ENCODE data around the gene PSMA1. TPM values are rescaled to one million over a fixed set of nuclear protein-coding genes. Genes with fewer than 3 reads are reported as not detected.

PSMA1 gene
- total and polyA plus RNA-seq, 2 donors from 2014 or later = 118 to 133 TPM

GRCh38 chr11:14471127-14471526 is 49.1 kb downstream of the PSMA1 start:
- TF ChIP-seq CTCF (IDR thresholded peaks at IDR 0.05; ENCODE audit: borderline replicate concordance, extremely low read depth, insufficient read depth) = no peak
- H3K9ac ChIP-seq (ENCODE audit: low read length in 3 of 3) = no peak overlapping the region
- H3K9me3 ChIP-seq (ENCODE audit: control insufficient read depth in 2 of 3, insufficient read depth in 1 of 3, low read length in 3 of 3) = no peaks in the 10 kb centered on the region
- intact Hi-C loops (cut with DNase I) = no loop called here
- H3K4me1 ChIP-seq (ENCODE audit: control insufficient read depth in 2 of 3, insufficient read depth in 2 of 3, low read depth in 1 of 3, low read length in 3 of 3) = no peaks in the 10 kb centered on the region
- no peak overlapping the region for H3K4me3 ChIP-seq (ENCODE audit: low read length in 3 of 3)
- H3K36me3 ChIP-seq (ENCODE audit: control insufficient read depth in 2 of 3, insufficient read depth in 3 of 3, low read length in 3 of 3) = peaks cover 17 to 63% (median 31%) of the 10 kb centered on the region in 3 donors
- FAIRE-seq (no peak), DNase-seq (no peak)
- no peaks in the 10 kb centered on the region for H3K27me3 ChIP-seq (ENCODE audit: control insufficient read depth, insufficient read depth, low read length)
- H3K27ac ChIP-seq (ENCODE audit: low read depth in 2 of 2, low read length in 2 of 2) = no peak overlapping the region

- H3K4me1 ChIP-seq (ENCODE audit: control insufficient read depth in 2 of 3, insufficient read depth in 2 of 3, low read depth in 1 of 3, low read length in 3 of 3) = peaks cover 0 to 4% (median 2%) of the 10 kb centered on the region in 3 donors
- no peak overlapping the region for H3K9ac ChIP-seq (ENCODE audit: low read length in 3 of 3)
- no peak for FAIRE-seq
- peaks cover 31 to 64% (median 50%) of the 10 kb centered on the region in 3 donors for H3K36me3 ChIP-seq (ENCODE audit: control insufficient read depth in 2 of 3, insufficient read depth in 3 of 3, low read length in 3 of 3)
- no peak for TF ChIP-seq CTCF (IDR thresholded peaks at IDR 0.05; ENCODE audit: borderline replicate concordance, extremely low read depth, insufficient read depth)
- no peaks in the 10 kb centered on the region for H3K9me3 ChIP-seq (ENCODE audit: control insufficient read depth in 2 of 3, insufficient read depth in 1 of 3, low read length in 3 of 3)
- intact Hi-C loops (cut with DNase I) = no loop called here
- H3K4me3 ChIP-seq (ENCODE audit: low read length in 3 of 3) = no peak overlapping the region
- H3K27me3 ChIP-seq (ENCODE audit: control insufficient read depth, insufficient read depth, low read length) = no peaks in the 10 kb centered on the region
- no peak overlapping the region for H3K27ac ChIP-seq (ENCODE audit: low read depth in 2 of 2, low read length in 2 of 2)
- no peak for DNase-seq
These were observed 56.6 kb downstream of the PSMA1 start for GRCh38 chr11:14463623-14464022.

GRCh38 chr11:14460147-14460546 is 60.0 kb downstream of the PSMA1 start:
- intact Hi-C loops (cut with DNase I) = no loop called here
- no peak overlapping the region for H3K27ac ChIP-seq (ENCODE audit: low read depth in 2 of 2, low read length in 2 of 2)
- no peak for TF ChIP-seq CTCF (IDR thresholded peaks at IDR 0.05; ENCODE audit: borderline replicate concordance, extremely low read depth, insufficient read depth)
- H3K27me3 ChIP-seq (ENCODE audit: control insufficient read depth, insufficient read depth, low read length) = no peaks in the 10 kb centered on the region
- H3K4me3 ChIP-seq (ENCODE audit: low read length in 3 of 3) = no peak overlapping the region
- peaks cover 0 to 4% (median 2%) of the 10 kb centered on the region in 3 donors for H3K4me1 ChIP-seq (ENCODE audit: control insufficient read depth in 2 of 3, insufficient read depth in 2 of 3, low read depth in 1 of 3, low read length in 3 of 3)
- H3K9me3 ChIP-seq (ENCODE audit: control insufficient read depth in 2 of 3, insufficient read depth in 1 of 3, low read length in 3 of 3) = no peaks in the 10 kb centered on the region
- DNase-seq (no peak), FAIRE-seq (no peak)
- H3K36me3 ChIP-seq (ENCODE audit: control insufficient read depth in 2 of 3, insufficient read depth in 3 of 3, low read length in 3 of 3) = peaks cover 19 to 42% (median 40%) of the 10 kb centered on the region in 3 donors
- no peak overlapping the region for H3K9ac ChIP-seq (ENCODE audit: low read length in 3 of 3)

- FAIRE-seq = no peak
- peaks cover 5 to 25% (median 23%) of the 10 kb centered on the region in 3 donors for H3K36me3 ChIP-seq (ENCODE audit: control insufficient read depth in 2 of 3, insufficient read depth in 3 of 3, low read length in 3 of 3)
- H3K9ac ChIP-seq (ENCODE audit: low read length in 3 of 3) = no peak overlapping the region
- no peak for DNase-seq
- no peaks in the 10 kb centered on the region for H3K4me1 ChIP-seq (ENCODE audit: control insufficient read depth in 2 of 3, insufficient read depth in 2 of 3, low read depth in 1 of 3, low read length in 3 of 3)
- intact Hi-C loops (cut with DNase I) = no loop called here
- H3K27ac ChIP-seq (ENCODE audit: low read depth in 2 of 2, low read length in 2 of 2) = no peak overlapping the region
- H3K9me3 ChIP-seq (ENCODE audit: control insufficient read depth in 2 of 3, insufficient read depth in 1 of 3, low read length in 3 of 3) = no peaks in the 10 kb centered on the region
- TF ChIP-seq CTCF (IDR thresholded peaks at IDR 0.05; ENCODE audit: borderline replicate concordance, extremely low read depth, insufficient read depth) = no peak
- H3K27me3 ChIP-seq (ENCODE audit: control insufficient read depth, insufficient read depth, low read length) = no peaks in the 10 kb centered on the region
- H3K4me3 ChIP-seq (ENCODE audit: low read length in 3 of 3) = no peak overlapping the region
These were observed 61.8 kb downstream of the PSMA1 start for GRCh38 chr11:14458377-14458776.

All from kidney (tissue), 14 donors.